Osteoblast (primary cell): ENCODE data around the gene BCCIP. TPM values are rescaled to one million over a fixed set of nuclear protein-coding genes. Genes with fewer than 3 reads are reported as not detected.

Experiments used
- DNase-seq: peaks from one replicate; pipeline ENCODE4 v3.0.0; 2011; ENCODE audit warnings: low spot score, mixed read lengths; ENCODE audit not compliant: insufficient read length; ENCODE audit errors: missing footprints
- H2AFZ ChIP-seq: 2 replicates; pipeline ENCODE4 v1.6.0; 2011; ENCODE audit warnings: mild to moderate bottlenecking, low read length
- H3K27ac ChIP-seq: 2 replicates; pipeline ENCODE4 v1.5.1; 2011; ENCODE audit warnings: mild to moderate bottlenecking, low read depth, low read length, moderate library complexity
- H3K27me3 ChIP-seq: 2 replicates; pipeline ENCODE4 v1.6.0; 2012; ENCODE audit warnings: mild to moderate bottlenecking, control low read depth, inconsistent platforms, low read length, moderate library complexity; ENCODE audit not compliant: insufficient read depth
- H3K36me3 ChIP-seq: 2 replicates; pipeline ENCODE4 v1.5.1; 2011; ENCODE audit warnings: mild to moderate bottlenecking, low read length, control low read depth, moderate library complexity; ENCODE audit not compliant: insufficient read depth
- H3K4me1 ChIP-seq: 2 replicates; pipeline ENCODE4 v1.5.1; 2011; ENCODE audit warnings: mild to moderate bottlenecking, low read length, control low read depth, moderate library complexity; ENCODE audit not compliant: insufficient read depth
- H3K4me2 ChIP-seq: 2 replicates; pipeline ENCODE4 v1.6.0; 2011; ENCODE audit warnings: mild to moderate bottlenecking, low read length; ENCODE audit not compliant: insufficient read depth
- H3K4me3 ChIP-seq: fragments of 200-600 bp; sonication (generic); 3 replicates; pipeline ENCODE4 v1.5.1; 2012; ENCODE audit warnings: mild to moderate bottlenecking, low read length, inconsistent platforms; ENCODE audit not compliant: insufficient read depth
- H3K79me2 ChIP-seq: 2 replicates; pipeline ENCODE4 v1.6.0; 2012; ENCODE audit warnings: mild to moderate bottlenecking, low read length, control low read depth, inconsistent platforms; ENCODE audit not compliant: insufficient read depth
- H3K9me3 ChIP-seq: 2 replicates; pipeline ENCODE4 v1.5.1; 2011; ENCODE audit warnings: low read depth, low read length, control low read depth
- H4K20me1 ChIP-seq: 2 replicates; pipeline ENCODE4 v1.6.0; 2012; ENCODE audit warnings: mild to moderate bottlenecking, low read length, control low read depth; ENCODE audit not compliant: insufficient read depth
- CTCF ChIP-seq: IDR thresholded peaks from 2 replicates; pipeline ENCODE4 v1.5.1; 2011; ENCODE audit warnings: mild to moderate bottlenecking, low read depth, low read length, moderate library complexity; ENCODE audit errors: extremely low read depth
- total RNA-seq: library from RNA; depleted of rRNA; stranded (reverse); fragments of >200 nt; gene quantifications from 2 replicates; pipeline ENCODE4 v1.2.3, GENCODE V29; 2012

The BCCIP gene
- total RNA-seq, 1 donor: 26.8 TPM

GRCh38 chr10:125808047-125808446, 15.3 kb upstream of the BCCIP start:
- Histone ChIP-seq H3K27ac (no peak overlapping the region), H3K36me3 (peaks cover 62% of the 10 kb centered on the region), H3K4me3 (no peak overlapping the region), H3K79me2 (no peaks in the 10 kb centered on the region), H3K27me3 (no peaks in the 10 kb centered on the region), H3K4me2 (no peak overlapping the region), H2AFZ (no peak overlapping the region), H3K4me1 (no peaks in the 10 kb centered on the region), H3K9me3 (no peaks in the 10 kb centered on the region), H4K20me1 (no peaks in the 10 kb centered on the region)
- no peak for DNase-seq
- no peak for TF ChIP-seq CTCF

GRCh38 chr10:125811251-125811650, 12.1 kb upstream of the BCCIP start:
- Histone ChIP-seq H4K20me1 (no peaks in the 10 kb centered on the region), H3K79me2 (no peaks in the 10 kb centered on the region), H3K36me3 (peaks cover 73% of the 10 kb centered on the region), H3K9me3 (no peaks in the 10 kb centered on the region), H2AFZ (no peak overlapping the region), H3K4me1 (no peaks in the 10 kb centered on the region), H3K4me3 (no peak overlapping the region), H3K4me2 (no peak overlapping the region), H3K27ac (no peak overlapping the region), H3K27me3 (no peaks in the 10 kb centered on the region)
- DNase-seq: no peak
- TF ChIP-seq CTCF: no peak

- Histone ChIP-seq H3K4me3 (no peak overlapping the region), H4K20me1 (no peaks in the 10 kb centered on the region), H3K4me2 (no peak overlapping the region), H3K27me3 (no peaks in the 10 kb centered on the region), H3K27ac (peak overlapping the region; percentile 18), H3K9me3 (no peaks in the 10 kb centered on the region), H3K4me1 (no peaks in the 10 kb centered on the region), H3K79me2 (peaks cover 3% of the 10 kb centered on the region), H2AFZ (no peak overlapping the region), H3K36me3 (peaks cover 63% of the 10 kb centered on the region)
- DNase-seq: no peak
- TF ChIP-seq CTCF: no peak
Observed at GRCh38 chr10:125812128-125812750, 11.1 kb upstream of the BCCIP start.

GRCh38 chr10:125815764-125816163, 7.6 kb upstream of the BCCIP start:
- Histone ChIP-seq H3K9me3 (no peaks in the 10 kb centered on the region), H2AFZ (no peak overlapping the region), H3K4me3 (no peak overlapping the region), H3K27ac (no peak overlapping the region), H3K4me2 (no peak overlapping the region), H4K20me1 (no peaks in the 10 kb centered on the region), H3K36me3 (peaks cover 37% of the 10 kb centered on the region), H3K27me3 (no peaks in the 10 kb centered on the region), H3K79me2 (peaks cover 11% of the 10 kb centered on the region), H3K4me1 (no peaks in the 10 kb centered on the region)
- DNase-seq: no peak
- TF ChIP-seq CTCF: no peak
